Measurements from ENCODE around the gene SBF1. TPM values are rescaled to one million over a fixed set of nuclear protein-coding genes. Genes with fewer than 3 reads are reported as not detected.

Gene SBF1
- total RNA-seq, 4 donors from 2014 or later = 80.0 to 227 (median 128) TPM

DNA sequence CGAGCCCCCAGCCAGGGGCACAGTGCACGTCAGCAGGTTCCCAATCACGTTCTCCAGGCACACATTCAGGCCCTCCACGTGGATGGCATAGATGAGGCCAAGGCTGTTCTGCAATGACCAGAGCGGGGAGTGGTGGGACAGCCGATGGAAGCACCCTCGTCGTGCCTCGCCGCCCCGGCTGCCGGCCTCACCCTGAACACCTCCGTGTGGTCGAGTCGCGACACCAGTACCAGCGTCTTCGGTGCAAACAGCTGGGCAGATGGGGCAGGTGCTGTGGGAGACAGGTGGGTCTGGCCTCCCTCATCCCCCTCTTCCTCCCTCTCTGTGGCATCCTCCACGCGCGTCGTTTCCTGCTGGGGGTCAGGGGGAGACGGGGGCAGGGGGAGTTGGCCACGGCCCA, 7.5 kb downstream of the SBF1 start:
- Histone ChIP-seq H3K4me1 (peaks cover 25 to 33% of the 10 kb centered on the region in 2 donors), H3K27me3 (no peaks in the 10 kb centered on the region), H3K9me3 (no peaks in the 10 kb centered on the region), H3K27ac (no peak overlapping the region), H3K4me3 (replicated peaks in 1 of 3) (no peak overlapping the region), H3K36me3 (peaks cover 52 to 56% of the 10 kb centered on the region in 2 donors)
- no peak for DNase-seq
- intact Hi-C loops (cut with DNase I) = no loop called here
- WGBS, 2 donors = 81 to 94% methylated on average over 13 to 19 of the region's 24 CpGs
- TF ChIP-seq CTCF (IDR thresholded peaks at IDR 0.05) = no peak
- no peak for TF ChIP-seq POLR2A (IDR thresholded peaks at IDR 0.05)

DNA sequence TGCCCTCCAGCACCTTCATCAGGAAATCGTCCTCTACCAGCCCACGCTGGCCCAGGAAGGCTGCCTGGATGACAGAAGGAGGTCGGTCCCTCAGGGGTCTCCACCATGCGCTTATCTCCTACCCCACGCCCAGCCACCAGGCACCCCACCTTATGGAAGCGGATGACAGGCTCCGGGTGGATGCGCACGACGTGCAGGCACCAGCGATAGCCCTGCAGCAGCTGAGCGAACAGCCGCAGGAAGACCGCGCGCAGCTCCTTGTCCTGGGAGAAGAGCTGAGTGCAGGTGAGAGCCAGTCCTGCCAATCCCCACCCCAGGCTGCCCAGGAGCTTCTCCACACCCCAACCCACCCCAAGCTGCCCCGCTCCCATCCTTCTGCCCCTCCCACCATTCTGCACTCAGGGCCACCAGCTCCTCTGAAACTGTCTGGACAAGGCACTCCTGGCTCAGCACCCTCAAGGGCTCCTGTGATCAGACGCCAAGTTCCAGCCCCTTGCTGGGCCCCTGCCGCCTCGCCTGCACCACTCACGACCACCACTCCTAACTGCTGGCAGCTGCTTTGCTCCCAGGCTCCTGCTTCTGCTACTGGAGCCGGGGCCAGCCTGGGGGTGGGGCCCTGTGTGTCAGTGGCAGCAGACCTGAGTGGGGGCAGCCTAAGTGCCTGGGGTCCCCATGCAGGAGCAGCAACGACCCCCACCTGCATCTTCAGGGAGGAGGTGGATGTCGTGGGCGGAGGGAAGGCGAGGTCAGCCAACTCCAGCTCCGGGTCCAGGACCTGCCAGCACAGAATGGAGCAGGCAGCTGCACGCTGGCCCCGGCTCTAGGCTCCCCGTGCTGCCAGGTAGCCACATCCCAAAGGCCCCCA, 9.5 kb downstream of the SBF1 start:
- DNase-seq = no peak
- H3K36me3 ChIP-seq = peaks cover 72 to 76% of the 10 kb centered on the region in 2 donors
- H3K9me3 ChIP-seq = no peaks in the 10 kb centered on the region
- TF ChIP-seq CTCF (IDR thresholded peaks at IDR 0.05) (no peak), POLR2A (IDR thresholded peaks at IDR 0.05) (no peak)
- no peak overlapping the region for H3K4me3 ChIP-seq (replicated peaks in 1 of 3)
- H3K4me1 ChIP-seq = peaks cover 5 to 12% of the 10 kb centered on the region in 2 donors
- H3K27me3 ChIP-seq = no peaks in the 10 kb centered on the region
- intact Hi-C loops (cut with DNase I) = no loop called here
- WGBS, 2 donors = 90 to 91% methylated on average over 22 to 25 of the region's 30 CpGs
- no peak overlapping the region for H3K27ac ChIP-seq

GRCh38 chr22:50464451-50464850, 10.4 kb downstream of the SBF1 start:
- DNase-seq = no peak
- no peaks in the 10 kb centered on the region for H3K27me3 ChIP-seq
- no peak overlapping the region for H3K27ac ChIP-seq
- peaks cover 81 to 85% of the 10 kb centered on the region in 2 donors for H3K36me3 ChIP-seq
- WGBS, 2 donors = 91 to 97% methylated on average over 16 to 18 of the region's 24 CpGs
- intact Hi-C loops (cut with DNase I) = no loop called here
- TF ChIP-seq POLR2A (IDR thresholded peaks at IDR 0.05) (no peak), CTCF (IDR thresholded peaks at IDR 0.05) (no peak)
- no peak overlapping the region for H3K4me3 ChIP-seq (replicated peaks in 1 of 3)
- H3K9me3 ChIP-seq = no peaks in the 10 kb centered on the region
- H3K4me1 ChIP-seq = peaks cover 0 to 4% of the 10 kb centered on the region in 2 donors

- Histone ChIP-seq H3K27me3 (no peaks in the 10 kb centered on the region), H3K27ac (no peak overlapping the region), H3K4me1 (no peaks in the 10 kb centered on the region), H3K4me3 (replicated peaks in 1 of 3) (no peak overlapping the region), H3K9me3 (no peaks in the 10 kb centered on the region), H3K36me3 (peaks cover 92 to 96% of the 10 kb centered on the region in 2 donors)
- TF ChIP-seq CTCF (IDR thresholded peaks at IDR 0.05) = no peak
- no peak for TF ChIP-seq POLR2A (IDR thresholded peaks at IDR 0.05)
- DNase-seq = no peak
- WGBS, 2 donors = 95% methylated on average over 18 to 22 of the region's 28 CpGs
- intact Hi-C loops (cut with DNase I) = no loop called here
These were observed 11.5 kb downstream of the SBF1 start for GRCh38 chr22:50463188-50463900.
